Breast epithelium (tissue), 4 donors: ENCODE results near the gene KIAA0825. TPM values are rescaled to one million over a fixed set of nuclear protein-coding genes. Genes with fewer than 3 reads are reported as not detected.

Source experiments
- DNase-seq, 2 donors: peaks; one replicate each; pipeline ENCODE4 v3.0.0-alpha.2; 2019; ENCODE audit warnings: low spot score in 2 of 2
- H3K27ac ChIP-seq, 2 donors: fragments of 200-600 bp; sonication (generic) in 1 of 2; one replicate each; pipeline ENCODE4 v1.5.1; 2016 to 2019; ENCODE audit warnings: mild to moderate bottlenecking in 1 of 2
- H3K27me3 ChIP-seq, 2 donors: fragments of 200-600 bp; sonication (generic) in 1 of 2; one replicate each; pipeline versions ENCODE4 v1.5.1 to v1.6.0; 2017 to 2019; ENCODE audit warnings: control low read depth in 1 of 2, mild to moderate bottlenecking in 1 of 2
- H3K36me3 ChIP-seq: fragments of 200-600 bp; one replicate; pipeline ENCODE4 v1.5.1; 2019
- H3K4me1 ChIP-seq, 2 donors: fragments of 200-600 bp; sonication (generic); one replicate each; pipeline ENCODE4 v1.5.1; 2016 to 2019; ENCODE audit warnings: control low read depth in 1 of 2
- H3K4me3 ChIP-seq, 3 donors: fragments of 200-600 bp; sonication (generic); 1 replicate in 2 of 3; 2 replicates in 1 of 3; pipeline ENCODE4 v1.5.1; 2016 to 2019; ENCODE audit warnings: mild to moderate bottlenecking in 3 of 3, moderate library complexity in 2 of 3
- H3K9me3 ChIP-seq, 2 donors: fragments of 200-600 bp; sonication (generic) in 1 of 2; one replicate each; pipeline ENCODE4 v1.5.1; 2016 to 2019; ENCODE audit warnings: control low read depth in 1 of 2
- POLR2A ChIP-seq: fragments of 450-650 bp; IDR thresholded peaks from one replicate; pipeline ENCODE4 v1.6.1; 2016; ENCODE audit warnings: antibody characterized with exemption, mild to moderate bottlenecking, moderate library complexity
- POLR2AphosphoS5 ChIP-seq, 3 donors: sonication (generic); formaldehyde crosslinking; IDR thresholded peaks; one replicate each; pipeline ENCODE4 v1.6.1; 2017; ENCODE audit warnings: antibody characterized with exemption in 3 of 3
- intact Hi-C: fragments of 100-400 bp; cut with DNase I; formaldehyde crosslinking; loops from one replicate; pipeline ENCODE4 v1.15.1; 2023; ENCODE audit warnings: low total_unique reads
- total RNA-seq, 3 donors: library from RNA; depleted of rRNA; stranded (reverse); fragments of >200 nt; gene quantifications; one replicate each; pipeline ENCODE4 v1.1.0, GENCODE V29; 2016
- TF ChIP-seq, protein P1 (sequence below), 3 donors: fragments of 450-650 bp; IDR thresholded peaks; one replicate each; pipeline ENCODE4 v1.5.1; 2016 to 2017; ENCODE audit warnings: antibody characterized with exemption in 3 of 3, mild to moderate bottlenecking in 3 of 3, moderate library complexity in 3 of 3

KIAA0825 gene
- total RNA-seq, 3 donors from 2014 or later, result 5.9 to 15.5 (median 7.9) TPM

DNA sequence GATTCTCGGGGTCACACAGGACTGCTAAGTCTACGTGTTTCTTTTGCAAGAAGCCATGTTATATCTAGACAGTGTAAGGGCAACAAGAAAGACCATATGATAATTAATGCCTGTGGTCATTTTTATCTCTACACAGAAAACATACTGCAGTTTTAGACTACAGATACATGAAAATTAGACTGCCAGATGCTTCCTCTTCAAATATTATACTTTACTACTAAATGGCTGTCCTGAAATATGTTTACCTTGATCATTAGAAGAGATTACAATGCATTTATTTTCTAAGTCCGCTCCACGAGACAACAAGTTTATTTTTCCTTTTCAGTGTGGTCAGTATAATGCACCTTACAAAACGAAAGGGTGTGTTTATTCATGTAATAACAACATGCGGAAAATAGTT lies 147.6 kb downstream of the KIAA0825 start:
- H3K27ac ChIP-seq, result no peak overlapping the region

DNA sequence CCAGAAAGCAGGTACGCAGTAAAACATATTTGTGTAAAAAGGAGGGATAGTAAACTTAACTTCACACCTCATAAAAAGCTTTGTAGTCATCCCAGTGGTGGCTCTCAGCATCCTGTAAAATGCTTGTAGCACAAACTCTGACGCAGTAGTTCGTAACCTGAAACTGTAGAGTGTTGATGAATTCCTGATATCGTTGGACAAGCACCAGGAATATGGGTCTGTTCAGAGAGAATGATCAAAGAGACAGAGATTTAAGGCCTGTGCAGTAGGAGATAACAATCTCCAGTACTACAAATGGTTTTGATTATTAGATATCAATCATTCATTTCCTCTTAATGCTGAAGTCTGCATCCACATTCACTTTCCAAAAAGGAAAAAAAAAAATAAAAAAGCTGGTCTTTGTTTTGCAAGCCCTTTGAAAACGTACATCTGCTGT lies 148.5 kb downstream of the KIAA0825 start:
- TF ChIP-seq POLR2AphosphoS5 (IDR thresholded peaks at IDR 0.05) (no peak), POLR2A (no peak)
- TF ChIP-seq, protein P1, sequence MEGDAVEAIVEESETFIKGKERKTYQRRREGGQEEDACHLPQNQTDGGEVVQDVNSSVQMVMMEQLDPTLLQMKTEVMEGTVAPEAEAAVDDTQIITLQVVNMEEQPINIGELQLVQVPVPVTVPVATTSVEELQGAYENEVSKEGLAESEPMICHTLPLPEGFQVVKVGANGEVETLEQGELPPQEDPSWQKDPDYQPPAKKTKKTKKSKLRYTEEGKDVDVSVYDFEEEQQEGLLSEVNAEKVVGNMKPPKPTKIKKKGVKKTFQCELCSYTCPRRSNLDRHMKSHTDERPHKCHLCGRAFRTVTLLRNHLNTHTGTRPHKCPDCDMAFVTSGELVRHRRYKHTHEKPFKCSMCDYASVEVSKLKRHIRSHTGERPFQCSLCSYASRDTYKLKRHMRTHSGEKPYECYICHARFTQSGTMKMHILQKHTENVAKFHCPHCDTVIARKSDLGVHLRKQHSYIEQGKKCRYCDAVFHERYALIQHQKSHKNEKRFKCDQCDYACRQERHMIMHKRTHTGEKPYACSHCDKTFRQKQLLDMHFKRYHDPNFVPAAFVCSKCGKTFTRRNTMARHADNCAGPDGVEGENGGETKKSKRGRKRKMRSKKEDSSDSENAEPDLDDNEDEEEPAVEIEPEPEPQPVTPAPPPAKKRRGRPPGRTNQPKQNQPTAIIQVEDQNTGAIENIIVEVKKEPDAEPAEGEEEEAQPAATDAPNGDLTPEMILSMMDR (IDR thresholded peaks at IDR 0.05), result no peak
- Histone ChIP-seq H3K27me3 (no peaks in the 10 kb centered on the region), H3K9me3 (no peaks in the 10 kb centered on the region), H3K4me1 (no peaks in the 10 kb centered on the region), H3K36me3 (no peaks in the 10 kb centered on the region), H3K4me3 (no peak overlapping the region), H3K27ac (no peak overlapping the region)
- intact Hi-C loops, result loop anchor here (5.0 kb wide), 1 partner anchor 488 kb away; no protein-coding TSS in a partner anchor
- no peak for DNase-seq

More for the DNA sequence above, 147.6 kb downstream of the KIAA0825 start:
- H3K4me1 ChIP-seq, result no peaks in the 10 kb centered on the region
- no peaks in the 10 kb centered on the region for H3K36me3 ChIP-seq
- H3K9me3 ChIP-seq, result no peaks in the 10 kb centered on the region
- H3K27me3 ChIP-seq, result no peaks in the 10 kb centered on the region
- intact Hi-C loops, result loop anchor here (5.0 kb wide), 1 partner anchor 489 kb away; no protein-coding TSS in a partner anchor
- no peak overlapping the region for H3K4me3 ChIP-seq
- DNase-seq, result no peak
- TF ChIP-seq POLR2A (no peak), POLR2AphosphoS5 (IDR thresholded peaks at IDR 0.05) (no peak)
- TF ChIP-seq, protein P1 (IDR thresholded peaks at IDR 0.05), result no peak

DNA sequence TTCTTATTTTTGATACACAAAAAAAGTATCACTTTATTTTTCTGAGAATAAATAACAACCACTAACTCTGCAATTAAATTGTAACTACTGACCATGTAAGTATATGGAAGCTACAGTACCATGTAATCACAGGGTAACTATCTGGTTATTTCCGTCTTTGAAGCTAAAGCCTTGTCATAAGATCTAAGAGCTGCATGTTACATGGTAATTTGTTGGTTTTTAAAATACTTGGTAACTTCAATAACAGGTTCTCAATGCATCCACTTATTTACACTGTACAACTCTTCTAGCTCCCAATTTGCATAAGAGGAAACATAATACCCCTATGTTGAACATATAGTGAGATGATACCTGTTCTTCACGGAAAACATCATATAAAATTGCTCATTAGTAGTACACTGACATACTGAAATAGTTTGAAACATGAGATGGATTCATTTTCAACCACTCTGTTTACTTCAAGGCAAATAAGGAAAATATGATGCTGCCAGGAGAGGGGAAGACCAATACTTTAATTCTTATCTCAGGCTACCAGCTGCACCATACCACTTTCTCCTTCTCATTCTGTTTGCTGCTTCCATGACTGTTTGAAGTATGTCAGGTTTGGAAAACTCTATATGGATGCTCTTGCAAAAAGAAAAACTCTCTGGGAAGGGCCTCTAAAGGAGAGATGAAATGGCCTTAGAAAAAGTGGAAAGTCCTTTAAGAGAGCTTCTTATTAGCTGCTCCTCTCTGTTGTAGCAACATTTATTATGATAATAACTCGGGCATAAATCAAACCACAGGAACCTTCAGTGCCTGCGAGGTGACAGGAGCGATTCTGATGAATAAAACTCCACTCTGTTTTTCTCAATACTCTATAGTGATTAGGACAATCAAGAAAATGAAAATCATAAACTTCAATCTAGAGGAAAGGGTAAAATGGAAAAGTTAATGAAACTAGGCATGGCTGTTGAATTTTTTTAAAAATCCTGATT lies 150.2 kb downstream of the KIAA0825 start:
- intact Hi-C loops, result no loop called here
- TF ChIP-seq, protein P1 (IDR thresholded peaks at IDR 0.05), result no peak
- no peak for TF ChIP-seq POLR2AphosphoS5 (IDR thresholded peaks at IDR 0.05)

DNA sequence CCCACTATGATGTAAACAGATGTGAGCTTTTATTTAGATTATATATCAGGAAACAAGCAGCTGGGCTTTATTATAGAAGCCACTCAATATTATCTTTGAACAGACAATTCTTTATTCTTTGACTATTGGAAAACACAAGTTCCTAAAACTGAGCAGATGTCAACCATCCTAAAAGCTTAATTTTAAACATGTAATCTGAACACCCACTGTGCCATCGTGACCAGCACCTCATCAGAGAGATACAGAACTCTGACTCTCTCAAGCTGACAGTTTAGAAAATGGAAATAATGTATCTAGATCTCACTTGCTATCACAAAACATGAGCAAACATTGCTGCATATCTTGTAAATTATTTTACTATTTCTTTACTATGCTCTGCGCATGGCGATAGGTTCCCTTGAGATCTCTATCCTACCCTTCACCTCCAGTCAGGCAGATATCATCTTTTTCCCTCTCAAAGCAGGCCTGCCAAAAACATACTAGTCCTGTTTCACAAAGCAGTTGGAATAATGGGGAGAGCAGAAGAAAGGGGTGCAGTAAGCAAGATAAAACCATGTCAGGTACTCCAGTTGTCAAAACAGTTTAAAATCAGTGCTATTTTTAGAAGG lies 151.0 kb downstream of the KIAA0825 start:
- H3K36me3 ChIP-seq, result no peaks in the 10 kb centered on the region
- no peaks in the 10 kb centered on the region for H3K4me1 ChIP-seq
- no peaks in the 10 kb centered on the region for H3K27me3 ChIP-seq
- intact Hi-C loops, result no loop called here
- no peak for DNase-seq
- no peak overlapping the region for H3K27ac ChIP-seq
- no peaks in the 10 kb centered on the region for H3K9me3 ChIP-seq
- H3K4me3 ChIP-seq, result no peak overlapping the region
- TF ChIP-seq POLR2A (no peak), POLR2AphosphoS5 (IDR thresholded peaks at IDR 0.05) (no peak)
- TF ChIP-seq, protein P1 (IDR thresholded peaks at IDR 0.05), result no peak

More for the DNA sequence above, 150.2 kb downstream of the KIAA0825 start:
- H3K36me3 ChIP-seq, result no peaks in the 10 kb centered on the region
- no peak overlapping the region for H3K4me3 ChIP-seq
- no peaks in the 10 kb centered on the region for H3K9me3 ChIP-seq
- H3K27ac ChIP-seq, result no peak overlapping the region
- no peaks in the 10 kb centered on the region for H3K4me1 ChIP-seq
- DNase-seq, result no peak
- H3K27me3 ChIP-seq, result no peaks in the 10 kb centered on the region

DNA sequence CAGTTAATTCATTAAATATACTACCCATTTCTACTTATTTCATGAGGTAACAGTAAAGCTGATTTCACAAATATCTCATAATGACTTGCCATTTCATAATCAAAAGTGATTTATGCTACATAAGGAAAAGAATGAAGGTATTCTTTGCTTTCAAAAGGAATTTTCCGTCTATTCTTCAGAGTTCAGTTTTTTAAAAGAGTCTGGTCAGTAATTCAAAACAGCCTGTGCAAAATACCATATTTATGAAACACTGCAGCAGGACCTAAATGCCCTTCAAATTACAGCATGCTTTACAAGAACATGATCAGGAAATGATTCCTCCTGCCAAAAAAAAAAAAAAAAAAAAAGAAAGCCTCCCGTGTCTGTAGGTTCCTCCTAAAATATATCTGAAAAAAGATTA lies 154.7 kb downstream of the KIAA0825 start:
- Histone ChIP-seq H3K27ac (no peak overlapping the region), H3K36me3 (no peaks in the 10 kb centered on the region), H3K4me1 (no peaks in the 10 kb centered on the region), H3K27me3 (no peaks in the 10 kb centered on the region), H3K9me3 (no peaks in the 10 kb centered on the region), H3K4me3 (no peak overlapping the region)
- DNase-seq, result no peak
- TF ChIP-seq POLR2AphosphoS5 (IDR thresholded peaks at IDR 0.05), result no peak
- TF ChIP-seq, protein P1 (IDR thresholded peaks at IDR 0.05), result no peak
- intact Hi-C loops, result no loop called here
